Esophagus muscularis mucosa (tissue), 3 donors: ENCODE data around the gene MMUT.

Experiments
- EP300 ChIP-seq: sonication (generic); formaldehyde crosslinking; IDR thresholded peaks from one replicate; pipeline ENCODE4 v1.6.1; 2017; ENCODE audit warnings: antibody characterized with exemption
- TF ChIP-seq, protein P1 (sequence below), 3 experiments: fragments of 200-600 bp in 2 of 3; fragments of 450-650 bp in 1 of 3; sonication (generic) in 2 of 3; IDR thresholded peaks; one replicate each; pipeline ENCODE4 v1.5.1; 2017 to 2019; ENCODE audit warnings: antibody characterized with exemption in 3 of 3, mild to moderate bottlenecking in 2 of 3, moderate library complexity in 1 of 3

DNA sequence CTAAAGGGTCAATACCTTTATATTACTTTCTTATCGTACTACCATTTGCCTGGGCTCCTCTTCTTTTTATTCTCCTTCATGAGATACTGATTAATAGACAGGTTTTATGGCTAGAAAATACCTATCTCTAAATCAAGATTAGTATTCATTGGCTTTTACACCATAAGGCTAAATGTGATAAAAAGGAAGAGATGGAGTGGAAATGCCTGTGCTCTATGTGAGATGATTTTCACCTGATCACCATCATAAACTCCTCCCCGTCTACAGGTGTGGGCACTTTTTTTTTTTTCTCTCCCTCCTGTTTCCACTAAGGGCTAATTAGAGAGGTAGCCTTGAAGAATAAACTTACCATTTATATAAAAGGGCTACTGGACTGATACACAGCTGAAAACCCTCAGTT is 36.6 kb upstream of the MMUT start, which contains the start of gene GLYATL3:
- TF ChIP-seq, protein P1, sequence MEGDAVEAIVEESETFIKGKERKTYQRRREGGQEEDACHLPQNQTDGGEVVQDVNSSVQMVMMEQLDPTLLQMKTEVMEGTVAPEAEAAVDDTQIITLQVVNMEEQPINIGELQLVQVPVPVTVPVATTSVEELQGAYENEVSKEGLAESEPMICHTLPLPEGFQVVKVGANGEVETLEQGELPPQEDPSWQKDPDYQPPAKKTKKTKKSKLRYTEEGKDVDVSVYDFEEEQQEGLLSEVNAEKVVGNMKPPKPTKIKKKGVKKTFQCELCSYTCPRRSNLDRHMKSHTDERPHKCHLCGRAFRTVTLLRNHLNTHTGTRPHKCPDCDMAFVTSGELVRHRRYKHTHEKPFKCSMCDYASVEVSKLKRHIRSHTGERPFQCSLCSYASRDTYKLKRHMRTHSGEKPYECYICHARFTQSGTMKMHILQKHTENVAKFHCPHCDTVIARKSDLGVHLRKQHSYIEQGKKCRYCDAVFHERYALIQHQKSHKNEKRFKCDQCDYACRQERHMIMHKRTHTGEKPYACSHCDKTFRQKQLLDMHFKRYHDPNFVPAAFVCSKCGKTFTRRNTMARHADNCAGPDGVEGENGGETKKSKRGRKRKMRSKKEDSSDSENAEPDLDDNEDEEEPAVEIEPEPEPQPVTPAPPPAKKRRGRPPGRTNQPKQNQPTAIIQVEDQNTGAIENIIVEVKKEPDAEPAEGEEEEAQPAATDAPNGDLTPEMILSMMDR (IDR thresholded peaks at IDR 0.05): no peak
- no peak for TF ChIP-seq EP300
